Dermis microvascular lymphatic vessel endothelial cell (primary cell): ENCODE measurements around the gene TES. TPM values are rescaled to one million over a fixed set of nuclear protein-coding genes. Genes with fewer than 3 reads are reported as not detected.
A peak's percentile ranks its signal among the peaks of the same experiment; 100 is the strongest.

Source experiments
- DNase-seq, 2 donors: peaks; one replicate each; pipeline versions ENCODE4 v3.0.0 to v3.0.0-alpha.2; 2010; ENCODE audit warnings: low read depth in 2 of 2
- total RNA-seq: library from RNA; depleted of rRNA; stranded (reverse); fragments of >200 nt; gene quantifications from 2 replicates; pipeline ENCODE4 v1.2.1, GENCODE V29; 2014

The TES gene
- total RNA-seq, 1 donor from 2014 or later: 89.5 TPM

DNA sequence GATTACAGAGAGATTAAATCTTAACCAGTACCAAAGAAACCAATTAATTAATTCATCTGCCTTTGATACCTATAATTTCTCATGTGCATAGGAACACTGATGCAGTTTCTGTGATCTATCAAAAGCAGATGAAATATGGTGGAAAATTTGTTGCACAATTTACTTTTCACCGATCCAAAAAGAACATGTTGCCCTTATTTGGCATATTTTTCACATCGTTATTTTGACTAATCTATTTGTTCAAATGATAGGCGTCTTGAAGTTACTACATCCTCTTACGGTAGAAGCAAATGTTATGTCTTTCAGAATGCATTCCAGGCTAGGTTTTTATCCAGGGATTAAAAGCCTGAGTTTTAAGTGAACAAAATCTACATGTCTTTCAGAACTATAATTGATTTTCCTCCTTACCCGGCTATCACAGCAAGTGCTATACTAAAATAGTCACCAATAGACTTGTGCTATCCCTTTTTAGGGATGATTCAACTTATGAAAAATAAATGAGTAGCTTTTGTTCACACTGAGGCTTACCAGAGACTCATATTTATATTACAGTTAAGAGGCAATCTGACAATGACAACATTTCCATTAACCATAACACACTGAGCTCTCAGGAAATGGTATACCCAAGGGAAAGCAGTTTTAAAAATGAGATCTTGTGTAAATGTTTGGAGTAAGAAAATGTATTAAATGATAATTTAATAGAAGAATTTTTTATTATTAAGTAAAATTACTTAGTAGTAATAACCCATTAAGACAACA, 16.8 kb upstream of the TES start:
- no peak for DNase-seq

DNA sequence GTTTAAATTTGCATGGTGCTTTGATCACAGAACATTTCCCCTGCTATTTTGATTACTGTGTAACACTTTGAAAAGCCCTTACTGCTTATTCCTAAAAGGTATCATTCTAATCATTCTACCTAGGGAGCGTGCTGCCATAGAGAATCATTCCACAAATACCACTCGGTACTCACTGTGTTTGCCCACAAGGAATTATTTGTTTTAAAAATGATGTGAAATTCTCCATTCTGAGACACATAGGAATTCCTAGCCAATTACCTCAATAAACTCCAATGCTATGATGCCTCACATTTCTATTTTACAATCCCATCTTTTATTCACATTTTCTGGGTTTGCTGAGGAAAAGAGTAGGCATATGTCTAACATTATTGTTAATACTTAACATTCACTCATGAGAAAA, 16.2 kb upstream of the TES start:
- no peak for DNase-seq

DNA sequence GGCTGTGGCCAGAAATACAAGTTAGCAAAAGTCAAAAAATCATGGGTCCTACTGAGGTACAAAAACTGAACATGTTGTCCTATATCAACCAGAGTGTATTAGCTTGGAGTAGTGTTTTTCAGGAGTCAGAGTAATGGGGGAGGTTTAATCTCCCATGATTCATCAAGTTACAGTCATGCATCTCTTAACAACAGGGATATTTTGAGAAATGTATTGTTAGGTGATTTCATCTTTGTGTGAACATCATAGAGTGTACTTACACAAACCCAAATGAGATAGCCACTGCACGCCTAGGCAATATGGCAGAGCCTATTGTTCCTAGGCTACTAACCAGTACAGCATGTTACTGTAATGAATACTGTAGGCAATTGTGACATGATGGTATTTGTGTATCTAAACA, 14.9 kb upstream of the TES start:
- DNase-seq: peak in 1 of 2 donors; percentile 38

DNA sequence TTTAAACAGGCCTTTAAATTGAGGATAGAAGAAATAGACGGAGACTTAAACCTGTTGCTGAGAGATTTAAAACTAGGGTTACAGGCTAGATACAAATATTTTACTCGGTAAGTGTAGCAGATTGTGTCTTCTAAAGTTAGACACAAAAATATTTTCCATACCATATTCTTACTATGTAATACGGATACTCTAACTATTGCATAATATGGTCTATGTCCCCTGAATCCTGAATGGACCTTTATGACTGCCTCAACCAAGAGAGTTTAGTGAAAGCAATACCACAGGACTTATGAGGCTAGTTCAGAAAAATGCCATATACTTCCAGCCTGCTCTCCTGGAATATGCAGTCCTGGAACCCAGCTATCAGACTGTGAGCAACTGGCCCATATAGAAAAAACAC, 13.4 kb upstream of the TES start:
- DNase-seq: no peak

DNA sequence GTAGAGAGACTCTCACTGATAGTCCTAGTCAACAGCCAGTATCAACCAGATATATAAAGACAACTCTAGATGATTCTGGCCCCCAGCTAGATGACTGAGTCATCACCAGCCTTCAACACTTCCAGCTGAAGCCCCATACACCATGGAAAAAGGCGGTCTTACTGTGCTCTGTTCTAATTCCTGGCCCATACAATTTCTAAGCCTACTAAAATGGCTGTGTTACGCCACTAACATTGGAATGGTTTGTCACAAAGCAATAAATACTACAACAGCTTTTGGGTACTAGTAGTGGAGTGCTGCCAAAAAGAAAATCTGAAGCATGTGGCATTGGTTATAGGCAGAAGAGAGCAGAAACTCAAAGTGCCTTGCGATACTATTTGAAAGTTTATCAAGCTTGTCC, 13.0 kb upstream of the TES start:
- no peak for DNase-seq

DNA sequence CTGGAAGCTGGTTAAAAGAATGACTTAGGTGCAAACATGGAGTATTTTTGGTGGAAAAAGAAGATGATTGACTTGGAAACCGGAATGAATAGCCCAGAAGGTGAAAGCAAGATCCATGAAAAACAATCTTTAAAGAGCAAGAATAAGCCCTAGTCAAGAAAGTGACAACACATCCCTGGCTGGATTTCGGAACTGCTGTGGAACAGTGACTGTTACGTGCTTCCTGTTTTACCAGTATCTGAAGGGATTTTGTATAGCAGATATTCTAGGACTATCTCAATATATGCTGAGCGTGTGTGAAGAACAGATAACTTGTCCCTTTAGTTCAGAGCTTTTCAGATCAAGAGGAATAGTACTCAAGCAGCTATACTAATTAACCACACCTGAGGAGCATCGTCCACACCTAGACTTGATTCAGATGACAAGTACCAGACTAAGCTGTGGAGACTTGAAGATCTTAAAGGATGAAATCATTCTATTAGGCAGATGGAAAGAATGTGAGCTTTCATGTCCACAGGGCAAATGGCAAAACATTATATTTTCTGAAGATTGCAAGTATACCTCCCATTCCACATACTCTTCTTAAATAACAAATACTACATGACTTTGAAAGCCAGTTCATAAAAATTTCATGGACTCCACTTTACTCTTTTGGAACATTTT, 11.5 kb upstream of the TES start:
- DNase-seq: no peak

DNA sequence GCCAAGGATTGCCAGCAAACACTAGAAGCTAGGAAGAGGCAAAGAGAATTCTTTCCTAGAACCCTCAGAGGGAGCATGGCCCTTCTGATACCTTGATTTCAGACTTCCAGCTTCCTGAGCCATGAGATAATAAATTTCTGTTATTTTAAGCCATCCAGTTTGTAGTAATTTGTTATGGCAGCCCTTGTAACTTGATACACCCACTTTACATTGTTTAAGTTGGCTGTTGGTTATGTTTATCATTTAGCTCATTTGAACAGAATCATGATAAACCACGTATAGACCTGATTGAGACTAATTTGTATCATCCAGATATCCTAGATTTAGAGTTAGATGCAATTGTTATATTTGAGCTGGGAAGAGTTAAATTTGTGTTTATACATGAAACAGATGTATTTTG, 9.4 kb upstream of the TES start:
- DNase-seq: peak in 1 of 2 donors; percentile 38

DNA sequence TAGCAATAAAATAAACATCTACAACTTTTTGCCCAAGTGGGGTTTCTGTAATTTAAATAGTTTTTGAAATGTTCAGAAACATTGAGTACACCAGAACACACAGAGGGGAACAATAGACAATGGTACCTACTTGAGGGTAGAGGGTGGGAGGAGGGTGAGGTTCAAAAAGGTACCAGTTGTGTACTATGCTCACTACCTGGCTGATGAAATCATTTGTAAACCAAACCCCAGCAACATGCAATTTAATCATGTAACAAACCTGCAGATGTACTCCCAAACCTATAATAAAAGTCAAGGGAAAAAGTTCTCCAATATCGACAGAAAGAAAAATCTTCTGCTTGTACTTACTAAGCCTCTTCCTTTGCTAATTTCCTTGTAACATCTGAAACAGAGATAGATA, 4.2 kb upstream of the TES start:
- DNase-seq: no peak

DNA sequence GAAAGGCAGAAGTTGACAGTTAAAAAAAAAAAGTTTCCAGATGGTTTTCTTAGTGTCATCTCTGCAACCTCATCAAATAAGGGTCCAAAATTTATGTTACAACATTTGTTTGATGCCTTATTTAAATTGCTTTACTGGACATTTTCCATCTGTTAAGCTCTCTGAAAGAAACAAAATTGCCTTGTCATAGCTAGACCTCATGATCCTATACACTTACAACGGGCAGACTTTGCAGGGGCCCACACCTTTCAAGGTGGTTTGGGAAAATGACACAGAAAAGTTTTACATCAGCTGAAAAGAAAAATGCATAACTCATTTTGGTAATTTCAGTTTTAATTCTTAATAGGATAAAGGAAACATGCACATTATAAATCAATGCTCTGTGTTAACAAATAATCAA, 1.4 kb upstream of the TES start:
- DNase-seq: no peak

DNA sequence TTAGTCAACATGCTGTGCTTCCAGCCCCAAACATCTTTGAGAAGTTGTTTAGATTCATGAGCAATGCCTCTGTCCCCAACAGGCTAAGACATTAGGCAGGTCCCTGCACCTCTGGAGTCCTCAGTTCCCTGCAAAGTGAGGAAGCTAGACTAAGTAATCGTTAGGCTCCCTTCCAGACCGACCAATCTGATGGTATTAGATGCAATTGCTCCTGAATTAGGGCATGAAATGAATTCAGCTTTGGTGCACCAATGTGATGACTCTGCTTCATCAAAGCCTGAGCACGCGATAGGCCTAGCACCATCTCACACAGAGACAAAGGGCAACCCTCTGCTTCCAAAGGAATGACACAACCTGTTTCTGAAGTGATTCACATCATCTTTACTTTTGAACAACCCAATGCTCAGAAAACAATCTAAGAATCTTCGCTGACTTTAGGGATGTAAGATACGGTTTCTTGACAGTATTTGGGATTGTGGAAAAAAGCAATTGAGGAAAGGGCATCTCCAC, 723 bp upstream of the TES start:
- DNase-seq: no peak

DNA sequence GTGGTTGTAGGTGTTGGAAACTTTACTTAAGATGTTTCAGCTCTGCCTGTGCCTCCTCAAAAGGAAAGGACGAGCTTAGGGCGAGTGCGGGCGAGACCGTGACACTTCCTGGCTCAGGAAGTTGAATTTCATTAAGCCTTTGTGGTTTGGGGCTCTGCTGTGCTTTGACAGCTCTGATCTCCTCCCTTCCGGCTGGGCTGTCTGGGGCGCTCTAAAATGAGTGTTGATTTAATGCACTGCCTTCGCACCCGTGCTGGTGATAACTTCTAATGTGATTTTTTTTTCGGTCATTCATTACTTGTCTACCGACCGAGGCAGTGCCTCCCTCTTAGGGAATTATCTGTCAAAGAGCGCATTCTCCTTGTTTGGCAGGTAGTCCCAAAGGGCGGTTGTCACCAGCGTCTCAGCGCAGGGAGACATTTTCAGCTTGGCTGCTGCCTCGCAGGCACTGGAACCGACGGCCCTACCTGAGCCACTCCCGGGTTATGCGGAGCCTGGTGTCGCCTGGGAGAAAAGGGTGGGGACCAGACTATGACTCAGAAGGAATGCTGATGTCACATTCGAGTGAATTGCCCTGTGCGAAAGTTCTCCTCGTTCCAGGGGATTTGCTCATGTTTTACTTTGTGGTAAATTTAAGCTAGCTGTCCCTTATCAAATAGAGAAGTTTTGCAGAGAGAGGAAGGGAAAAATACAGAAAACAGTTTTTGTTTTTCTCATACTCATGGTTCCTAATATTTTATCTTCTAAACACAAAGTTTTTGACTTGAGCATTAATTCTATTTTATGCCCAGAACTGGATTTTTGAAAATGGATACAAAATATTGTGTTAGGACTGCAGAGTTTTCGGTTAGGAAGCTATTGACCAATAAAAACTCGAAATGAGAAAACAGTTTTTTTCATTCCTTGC, 920 bp downstream of the TES start:
- DNase-seq: peak in 1 of 2 donors; percentile 92

DNA sequence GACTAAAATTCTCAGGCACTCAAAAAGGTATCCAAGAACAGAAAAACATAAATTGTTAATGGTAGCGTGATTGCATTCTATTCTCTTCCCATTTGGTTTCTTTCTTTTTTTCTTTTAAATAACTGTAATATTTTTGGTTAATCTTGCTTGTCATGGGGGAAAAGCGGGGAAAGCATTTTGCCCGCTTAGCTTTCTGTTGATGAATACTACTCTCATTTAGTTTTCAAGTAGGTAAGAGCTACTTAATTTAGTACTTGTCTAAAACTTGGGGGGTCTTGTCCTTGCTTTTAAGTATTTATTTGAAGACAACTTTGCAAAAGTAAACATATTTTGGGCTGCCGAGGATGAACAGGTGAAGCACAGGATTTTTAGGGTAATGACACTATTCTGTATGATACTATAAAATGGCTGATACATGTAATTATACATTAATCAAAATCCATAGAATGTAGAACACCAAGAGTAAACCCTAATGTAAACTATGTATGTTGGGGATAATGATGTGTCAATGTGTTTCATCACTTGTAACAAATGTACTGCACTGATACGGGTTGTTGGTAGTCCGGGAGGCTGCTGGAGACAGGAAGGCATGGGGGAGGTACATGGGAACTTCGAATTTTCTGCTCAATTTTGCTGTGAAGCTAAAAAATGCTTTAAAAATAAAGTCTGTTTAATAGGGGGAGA, 1.7 kb downstream of the TES start:
- DNase-seq: peak in 1 of 2 donors; percentile 62

DNA sequence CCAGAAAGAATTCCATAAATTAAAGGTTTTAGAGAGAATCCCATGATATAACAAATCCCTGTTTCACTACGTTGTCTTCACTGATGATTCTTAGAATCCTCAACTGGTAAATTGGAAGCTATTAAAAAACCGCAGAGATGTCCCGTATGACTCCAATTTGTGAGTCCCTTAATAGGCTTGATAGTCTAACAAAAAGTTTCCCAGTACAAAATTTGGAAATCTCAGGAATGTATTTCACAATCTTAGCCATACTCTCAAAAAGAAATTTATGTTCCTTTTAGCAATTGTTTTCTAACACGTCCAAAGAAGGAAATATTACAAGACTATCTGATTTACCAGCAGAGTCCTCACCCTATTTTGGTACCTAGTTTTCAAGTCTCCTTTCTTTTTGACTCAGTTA, 2.5 kb downstream of the TES start:
- no peak for DNase-seq

DNA sequence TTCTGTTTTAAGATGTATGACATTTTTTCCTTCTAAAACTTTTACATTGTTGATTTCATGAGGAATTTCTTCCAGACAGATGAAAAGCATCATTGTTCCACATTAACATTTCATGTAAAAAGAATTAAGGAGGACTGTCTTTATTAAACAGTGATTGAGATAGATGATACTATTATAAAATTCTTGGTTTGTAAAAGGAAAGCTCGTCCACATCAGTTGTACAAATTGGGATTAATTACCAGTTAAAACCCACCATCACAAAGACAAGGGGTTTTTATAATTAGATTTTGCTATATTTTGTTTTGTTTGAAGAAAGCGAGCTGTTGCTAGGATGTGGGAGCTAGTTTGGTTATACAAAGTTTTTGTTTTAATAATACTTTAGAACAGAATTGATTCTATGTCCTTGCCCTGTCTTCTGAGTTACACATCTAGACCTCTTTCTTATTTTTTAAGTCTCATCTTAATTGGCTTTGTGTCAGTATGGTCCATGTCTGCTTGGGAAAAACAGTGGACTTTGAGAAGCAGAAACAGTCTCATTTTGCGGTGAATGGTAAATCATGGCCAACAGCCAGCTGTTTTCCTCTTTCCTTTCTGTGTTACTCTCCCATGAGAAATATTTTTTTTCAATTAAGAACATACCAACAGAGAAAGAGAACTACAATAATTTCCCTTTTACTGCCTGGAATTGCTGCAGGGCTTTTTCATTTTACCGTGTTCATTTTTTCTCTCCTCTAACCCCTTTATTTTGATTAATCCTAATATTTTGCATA, 3.2 kb downstream of the TES start:
- DNase-seq: peak; percentile 56 to 88

DNA sequence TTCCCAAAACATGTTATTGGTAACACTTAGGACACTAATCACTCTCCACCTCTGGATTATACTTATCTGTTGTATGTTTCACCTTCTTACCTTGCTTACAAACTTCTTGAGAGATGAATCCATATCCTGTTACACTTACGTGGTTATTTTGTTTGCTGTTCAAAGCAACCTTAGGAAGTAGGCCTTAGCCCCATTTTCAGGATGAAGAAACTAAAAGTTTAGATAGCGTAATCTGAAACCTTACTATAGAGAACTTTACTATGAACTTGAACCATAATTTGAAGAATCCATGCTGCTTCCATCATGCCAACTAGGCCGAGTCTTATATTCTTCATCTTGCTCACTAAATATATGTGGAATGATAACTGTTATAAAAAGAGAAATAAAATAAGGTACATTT, 4.6 kb downstream of the TES start:
- no peak for DNase-seq

DNA sequence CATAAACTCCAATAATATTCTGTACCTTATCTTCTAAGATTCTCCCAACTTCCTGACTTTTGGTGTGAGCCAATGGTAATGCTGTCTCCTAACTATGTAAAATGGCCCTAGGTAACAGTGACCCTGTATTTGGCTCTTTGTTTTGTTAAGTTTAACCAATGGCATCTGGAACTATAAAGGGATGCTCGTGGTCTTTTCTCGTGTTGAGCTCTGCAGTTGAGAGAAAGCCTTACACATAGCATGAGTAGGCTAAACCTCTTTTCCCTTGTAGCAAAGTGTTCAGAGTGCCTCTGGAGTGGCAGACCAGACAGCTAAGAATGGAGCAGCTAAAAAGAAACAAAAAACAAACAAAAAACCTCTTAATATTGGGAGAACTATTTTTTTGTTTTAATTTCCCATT, 5.2 kb downstream of the TES start:
- no peak for DNase-seq

DNA sequence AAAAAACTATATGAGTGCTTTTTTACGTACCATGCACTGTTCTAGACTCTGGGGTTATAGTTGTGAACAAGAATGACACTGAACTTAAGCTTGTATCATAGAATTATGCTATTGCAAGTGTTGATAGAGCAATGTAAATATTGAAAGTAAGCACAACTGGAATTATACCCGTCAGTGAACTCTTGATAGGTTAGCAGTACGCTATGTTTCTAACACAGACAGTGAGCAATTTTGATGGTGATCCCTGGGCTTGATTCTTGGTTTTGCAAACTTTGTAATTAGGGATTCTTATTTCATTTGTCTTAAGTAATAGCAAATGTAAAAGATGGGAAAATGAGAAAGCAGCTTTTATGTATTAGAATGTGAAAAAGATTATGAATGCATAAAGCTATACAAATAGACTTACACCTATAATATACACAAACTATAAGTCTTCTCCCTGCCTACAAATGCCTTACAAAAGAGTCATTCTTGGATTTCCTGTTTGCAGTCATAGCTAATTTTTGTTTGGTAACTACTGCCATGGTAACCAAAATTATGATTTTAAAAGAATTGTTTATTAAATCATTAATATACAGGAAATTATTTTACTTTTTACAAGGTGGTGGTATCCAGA, 6.7 kb downstream of the TES start:
- peak in 1 of 2 donors; percentile 70 for DNase-seq

DNA sequence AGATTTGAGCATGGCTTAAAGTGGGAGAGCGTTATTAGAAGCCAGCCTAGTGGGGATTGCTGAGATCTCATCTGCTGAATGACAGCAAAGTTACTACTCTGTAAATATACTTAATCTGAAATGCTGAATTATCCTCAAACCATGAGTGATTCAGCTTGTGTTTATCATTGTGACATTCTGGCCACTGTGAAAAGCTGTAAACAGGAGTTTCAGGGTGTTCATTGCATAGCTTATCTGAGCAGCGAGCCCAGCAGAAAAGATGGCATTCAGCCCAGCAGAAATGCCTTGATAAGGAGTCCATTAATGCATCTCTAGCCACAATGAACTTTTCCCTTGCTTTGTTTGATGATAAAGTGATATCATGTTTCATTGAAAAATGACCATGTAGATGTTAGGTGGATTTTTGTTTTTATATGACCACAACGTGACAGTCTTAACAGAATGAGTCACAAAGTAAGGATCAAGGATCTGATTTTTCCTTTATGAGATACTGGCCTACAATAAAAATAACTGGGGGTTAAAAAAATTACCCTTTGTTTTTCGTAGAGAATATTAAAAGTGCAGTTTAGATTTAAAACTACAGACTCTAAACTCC, 7.8 kb downstream of the TES start:
- DNase-seq: peak in 1 of 2 donors; percentile 94

DNA sequence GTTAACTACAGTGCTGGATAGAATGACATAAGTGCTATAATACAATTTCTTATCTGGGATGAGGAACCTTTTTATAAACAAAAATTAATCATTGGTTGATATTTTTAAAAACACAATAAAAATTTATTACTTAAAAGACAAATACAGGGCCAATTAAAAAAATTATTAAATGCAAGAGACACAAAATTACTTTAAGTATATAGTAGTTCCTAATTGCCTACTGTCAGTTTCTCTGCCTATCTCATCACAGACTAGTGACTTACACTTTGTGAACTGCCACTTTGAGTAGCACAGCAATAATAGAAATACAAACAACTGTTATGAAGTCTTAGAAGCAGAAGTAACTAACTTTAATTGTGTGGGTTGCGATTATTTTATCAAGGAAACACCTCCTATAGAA, 8.4 kb downstream of the TES start:
- no peak for DNase-seq

DNA sequence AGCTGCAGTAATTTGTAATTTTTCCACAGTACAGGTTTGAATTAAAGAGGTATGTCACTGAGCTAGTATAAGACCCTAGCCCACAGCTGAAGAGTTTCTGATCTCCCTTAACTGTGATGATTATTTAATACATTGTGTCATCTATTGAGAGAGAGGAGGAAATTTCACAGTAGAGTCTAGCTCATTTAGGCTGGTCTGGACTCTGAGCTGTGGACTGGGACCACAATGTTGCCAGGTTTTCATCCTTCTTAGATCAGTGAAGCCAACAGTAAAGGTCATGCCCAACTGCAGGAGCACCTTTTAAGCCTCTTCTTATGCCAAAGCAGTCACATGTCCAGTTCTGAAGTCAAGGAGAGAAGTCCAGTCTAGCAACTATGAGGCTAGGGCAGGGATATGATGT, 8.9 kb downstream of the TES start:
- no peak for DNase-seq
